Measurements from ENCODE around the gene SMIM8. TPM values are rescaled to one million over a fixed set of nuclear protein-coding genes. Genes with fewer than 3 reads are reported as not detected.

SMIM8 gene
- total RNA-seq, 1 donor from 2014 or later = 5.6 TPM

DNA sequence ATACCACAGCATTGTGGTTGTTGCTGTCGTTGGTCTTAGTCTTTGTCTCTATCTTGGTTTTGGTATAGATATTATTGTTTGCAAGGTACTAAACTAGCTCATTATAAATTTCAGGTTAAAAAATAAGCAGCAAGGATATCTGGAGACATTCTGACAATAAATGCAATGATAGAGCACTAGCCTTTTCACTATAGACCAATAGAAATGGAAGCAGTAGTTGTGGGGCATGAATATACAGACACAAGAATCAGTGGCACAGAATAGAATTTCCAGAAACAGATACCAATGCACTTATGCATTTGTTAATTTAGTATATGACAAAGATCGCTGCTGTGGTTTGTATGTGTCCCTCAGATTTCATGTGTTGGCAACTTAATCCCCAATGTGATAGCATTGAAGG is 54.3 kb downstream of the SMIM8 start:
- DNase-seq (ENCODE audit: extremely low spot score in 2 of 2) = no peak
- no peaks in the 10 kb centered on the region for H3K36me3 ChIP-seq
- H3K4me1 ChIP-seq = no peaks in the 10 kb centered on the region
- no peak overlapping the region for H3K27ac ChIP-seq
- no peaks in the 10 kb centered on the region for H3K9me3 ChIP-seq
- no peaks in the 10 kb centered on the region for H3K27me3 ChIP-seq
- no peak for TF ChIP-seq POLR2AphosphoS5 (IDR thresholded peaks at IDR 0.05; ENCODE audit: insufficient read depth in 1 of 2, low read depth in 1 of 2)
- TF ChIP-seq, protein P1, sequence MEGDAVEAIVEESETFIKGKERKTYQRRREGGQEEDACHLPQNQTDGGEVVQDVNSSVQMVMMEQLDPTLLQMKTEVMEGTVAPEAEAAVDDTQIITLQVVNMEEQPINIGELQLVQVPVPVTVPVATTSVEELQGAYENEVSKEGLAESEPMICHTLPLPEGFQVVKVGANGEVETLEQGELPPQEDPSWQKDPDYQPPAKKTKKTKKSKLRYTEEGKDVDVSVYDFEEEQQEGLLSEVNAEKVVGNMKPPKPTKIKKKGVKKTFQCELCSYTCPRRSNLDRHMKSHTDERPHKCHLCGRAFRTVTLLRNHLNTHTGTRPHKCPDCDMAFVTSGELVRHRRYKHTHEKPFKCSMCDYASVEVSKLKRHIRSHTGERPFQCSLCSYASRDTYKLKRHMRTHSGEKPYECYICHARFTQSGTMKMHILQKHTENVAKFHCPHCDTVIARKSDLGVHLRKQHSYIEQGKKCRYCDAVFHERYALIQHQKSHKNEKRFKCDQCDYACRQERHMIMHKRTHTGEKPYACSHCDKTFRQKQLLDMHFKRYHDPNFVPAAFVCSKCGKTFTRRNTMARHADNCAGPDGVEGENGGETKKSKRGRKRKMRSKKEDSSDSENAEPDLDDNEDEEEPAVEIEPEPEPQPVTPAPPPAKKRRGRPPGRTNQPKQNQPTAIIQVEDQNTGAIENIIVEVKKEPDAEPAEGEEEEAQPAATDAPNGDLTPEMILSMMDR (IDR thresholded peaks at IDR 0.05) = no peak
- TF ChIP-seq POLR2A (IDR thresholded peaks at IDR 0.05) = no peak
- intact Hi-C loops (cut with DNase I) = no loop called here
- no peak overlapping the region for H3K4me3 ChIP-seq

DNA sequence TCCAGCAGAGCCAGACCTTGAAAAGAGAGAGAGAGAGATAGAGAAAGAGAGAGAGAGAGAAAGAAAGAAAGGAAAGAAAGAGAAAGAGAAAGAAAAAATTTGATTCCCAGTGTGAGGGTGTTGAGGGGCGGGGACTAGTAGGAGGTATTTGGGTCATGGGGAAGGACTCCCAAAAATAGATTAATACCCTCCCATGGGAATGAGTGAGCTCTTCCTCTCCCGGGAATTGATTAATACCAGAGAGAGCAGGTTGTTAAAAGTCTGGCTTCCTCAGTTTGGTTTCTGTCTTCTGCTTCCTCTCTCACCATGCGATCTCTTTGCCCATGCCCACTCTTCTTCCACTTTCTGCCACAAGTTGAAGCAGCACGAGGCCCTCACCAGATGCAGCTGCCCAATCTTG is 56.6 kb downstream of the SMIM8 start:
- no peak for TF ChIP-seq POLR2A (IDR thresholded peaks at IDR 0.05)
- no peak for TF ChIP-seq POLR2AphosphoS5 (IDR thresholded peaks at IDR 0.05; ENCODE audit: insufficient read depth in 1 of 2, low read depth in 1 of 2)
- TF ChIP-seq, protein P1 (IDR thresholded peaks at IDR 0.05) = no peak
- intact Hi-C loops (cut with DNase I) = no loop called here
- Histone ChIP-seq H3K27me3 (no peaks in the 10 kb centered on the region), H3K27ac (no peak overlapping the region), H3K4me1 (no peaks in the 10 kb centered on the region), H3K9me3 (no peaks in the 10 kb centered on the region), H3K36me3 (no peaks in the 10 kb centered on the region), H3K4me3 (no peak overlapping the region)
- no peak for DNase-seq (ENCODE audit: extremely low spot score in 2 of 2)

DNA sequence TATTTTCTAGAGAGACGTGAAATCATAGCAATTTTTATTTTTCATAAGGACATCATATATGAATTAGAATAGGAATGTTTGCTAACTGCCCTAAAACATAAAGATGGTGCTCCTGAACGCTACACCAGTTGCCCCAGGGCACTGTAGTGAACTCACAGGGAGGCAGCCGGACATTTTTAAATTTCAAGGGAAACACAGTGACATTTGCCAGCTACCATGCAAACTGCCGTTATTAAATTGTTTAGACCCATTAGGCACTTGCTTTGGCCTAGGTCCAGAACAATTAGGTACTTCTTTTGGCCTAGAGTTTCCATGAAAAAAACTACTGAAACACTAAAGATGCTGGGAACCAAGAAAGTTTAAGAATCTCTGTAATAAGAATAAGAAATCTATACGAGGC is 60.5 kb downstream of the SMIM8 start:
- TF ChIP-seq, protein P1 (IDR thresholded peaks at IDR 0.05) = no peak
- TF ChIP-seq POLR2AphosphoS5 (IDR thresholded peaks at IDR 0.05; ENCODE audit: insufficient read depth in 1 of 2, low read depth in 1 of 2) (no peak), POLR2A (IDR thresholded peaks at IDR 0.05) (no peak)
- intact Hi-C loops (cut with DNase I) = no loop called here
- Histone ChIP-seq H3K9me3 (no peaks in the 10 kb centered on the region), H3K27me3 (no peaks in the 10 kb centered on the region), H3K27ac (no peak overlapping the region), H3K36me3 (no peaks in the 10 kb centered on the region), H3K4me1 (no peaks in the 10 kb centered on the region), H3K4me3 (no peak overlapping the region)
- no peak for DNase-seq (ENCODE audit: extremely low spot score in 2 of 2)

DNA sequence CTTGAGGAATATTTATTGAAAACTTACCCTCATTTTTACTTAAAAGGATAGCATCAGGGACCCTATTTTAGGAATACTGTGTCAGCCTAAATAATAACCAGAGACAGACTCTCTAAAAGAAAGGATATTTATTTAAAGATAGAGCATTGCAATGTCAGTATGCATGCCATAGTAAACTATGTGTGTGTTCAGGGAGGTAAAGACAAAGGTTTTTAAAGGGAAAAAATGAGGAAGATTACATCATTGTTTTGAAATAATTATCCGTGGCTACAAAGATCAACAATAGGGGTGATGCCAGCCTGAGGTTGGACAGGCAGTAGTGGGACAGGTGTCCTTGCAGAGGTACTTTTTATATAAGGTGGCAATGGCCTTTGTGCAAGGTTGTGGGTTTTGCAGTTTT is 61.6 kb downstream of the SMIM8 start:
- intact Hi-C loops (cut with DNase I) = no loop called here
- no peak for DNase-seq (ENCODE audit: extremely low spot score in 2 of 2)
- Histone ChIP-seq H3K27ac (no peak overlapping the region), H3K36me3 (no peaks in the 10 kb centered on the region), H3K9me3 (no peaks in the 10 kb centered on the region), H3K4me3 (no peak overlapping the region), H3K4me1 (no peaks in the 10 kb centered on the region), H3K27me3 (no peaks in the 10 kb centered on the region)
- TF ChIP-seq POLR2A (IDR thresholded peaks at IDR 0.05) = no peak
- TF ChIP-seq, protein P1 (IDR thresholded peaks at IDR 0.05) = no peak
- no peak for TF ChIP-seq POLR2AphosphoS5 (IDR thresholded peaks at IDR 0.05; ENCODE audit: insufficient read depth in 1 of 2, low read depth in 1 of 2)

DNA sequence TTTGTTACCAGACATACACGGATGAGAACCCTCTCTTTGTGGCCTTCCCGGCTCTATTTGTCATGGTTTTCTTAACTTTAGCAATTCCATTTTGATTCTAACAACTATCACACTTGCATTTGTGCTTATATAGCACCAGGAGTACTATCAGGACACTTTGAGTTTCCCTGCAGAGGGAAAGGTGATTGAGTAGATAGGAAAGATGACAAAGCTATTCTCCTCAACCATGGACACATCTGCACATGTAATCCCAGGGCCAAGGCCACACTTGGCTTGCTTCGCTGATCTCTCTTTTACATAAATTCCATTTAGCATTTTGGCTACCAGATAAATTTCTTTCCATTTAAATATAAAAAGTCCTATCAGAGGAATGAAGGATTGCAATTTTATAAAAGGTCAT is 62.1 kb downstream of the SMIM8 start:
- H3K9me3 ChIP-seq = no peaks in the 10 kb centered on the region
- no peaks in the 10 kb centered on the region for H3K27me3 ChIP-seq
- no peak overlapping the region for H3K4me3 ChIP-seq
- H3K27ac ChIP-seq = no peak overlapping the region
- H3K4me1 ChIP-seq = no peaks in the 10 kb centered on the region
- TF ChIP-seq POLR2A (IDR thresholded peaks at IDR 0.05) = no peak
- TF ChIP-seq, protein P1 (IDR thresholded peaks at IDR 0.05) = no peak
- DNase-seq (ENCODE audit: extremely low spot score in 2 of 2) = no peak
- H3K36me3 ChIP-seq = no peaks in the 10 kb centered on the region
- intact Hi-C loops (cut with DNase I) = no loop called here
